HG02798 (cell line): ENCODE results near the gene FBXO28.

Experiments
- ATAC-seq: cut with Tn5 transposase; IDR thresholded peaks from one replicate; pipeline ENCODE4 v1.9.1; 2021; ENCODE audit warnings: mild to moderate bottlenecking; ENCODE audit not compliant: unreplicated experiment, poor library complexity

Gene FBXO28

GRCh38 chr1:224149709-224150108, 35.8 kb downstream of the FBXO28 start:
- no peak for ATAC-seq

- no peak for ATAC-seq
Measured at GRCh38 chr1:224151117-224151516, 37.2 kb downstream of the FBXO28 start.

GRCh38 chr1:224157316-224157715, 43.4 kb downstream of the FBXO28 start:
- no peak for ATAC-seq

GRCh38 chr1:224159541-224159940, 45.6 kb downstream of the FBXO28 start:
- ATAC-seq = no peak

GRCh38 chr1:224160171-224160682, 46.3 kb downstream of the FBXO28 start:
- no peak for ATAC-seq

- no peak for ATAC-seq
Measured at GRCh38 chr1:224162768-224163167, 48.9 kb downstream of the FBXO28 start.

- ATAC-seq = no peak
Measured at GRCh38 chr1:224163311-224163710, 49.4 kb downstream of the FBXO28 start.

- ATAC-seq = peak; percentile 84
Measured at GRCh38 chr1:224168859-224169380, 55.0 kb downstream of the FBXO28 start.

- no peak for ATAC-seq
Measured at GRCh38 chr1:224169718-224170270, 55.9 kb downstream of the FBXO28 start.

GRCh38 chr1:224170343-224170742, 56.4 kb downstream of the FBXO28 start:
- no peak for ATAC-seq

GRCh38 chr1:224170748-224171478, 57.0 kb downstream of the FBXO28 start:
- ATAC-seq = no peak

- ATAC-seq = no peak
Measured at GRCh38 chr1:224172229-224172628, 58.3 kb downstream of the FBXO28 start.

- no peak for ATAC-seq
Measured at GRCh38 chr1:224173523-224173922, 59.6 kb downstream of the FBXO28 start.

GRCh38 chr1:224175617-224176016, 61.7 kb downstream of the FBXO28 start:
- no peak for ATAC-seq

- no peak for ATAC-seq
Measured at GRCh38 chr1:224177356-224177999, 63.6 kb downstream of the FBXO28 start.

- ATAC-seq = no peak
Measured at GRCh38 chr1:224178894-224179293, 65.0 kb downstream of the FBXO28 start.

- ATAC-seq = no peak
Measured at GRCh38 chr1:224180783-224181452, 67.0 kb downstream of the FBXO28 start.

GRCh38 chr1:224181453-224181810, 67.5 kb downstream of the FBXO28 start:
- no peak for ATAC-seq

- peak; percentile 30 for ATAC-seq
Measured at GRCh38 chr1:224182057-224182865, 68.3 kb downstream of the FBXO28 start.
